Prostate gland (tissue), 2 donors: ENCODE results near the gene USP32. TPM values are rescaled to one million over a fixed set of nuclear protein-coding genes. Genes with fewer than 3 reads are reported as not detected.

Experiments
- DNase-seq: peaks from one replicate; pipeline ENCODE4 v3.0.0-alpha.2; 2019; ENCODE audit warnings: low spot score
- H3K27ac ChIP-seq, 2 donors: fragments of 200-600 bp; sonication (generic); 2 replicates each; pipeline ENCODE4 v1.5.1; 2017 to 2019
- H3K27me3 ChIP-seq: fragments of 200-600 bp; sonication (generic); replicated peaks from 2 replicates; pipeline ENCODE4 v1.5.1; 2019; ENCODE audit not compliant: insufficient read depth
- H3K36me3 ChIP-seq, 2 donors: fragments of 200-600 bp; sonication (generic); 1 replicate in 1 of 2; 2 replicates in 1 of 2; pipeline versions ENCODE4 v1.5.1 to v1.8.1; 2017 to 2019
- H3K4me1 ChIP-seq: fragments of 200-600 bp; sonication (generic); replicated peaks from 2 replicates; pipeline ENCODE4 v1.5.1; 2019
- H3K4me3 ChIP-seq, 2 donors: fragments of 200-600 bp; sonication (generic); 2 replicates each; pipeline ENCODE4 v1.5.1; 2017 to 2019
- H3K9me3 ChIP-seq: fragments of 200-600 bp; sonication (generic); 2 replicates; pipeline ENCODE4 v1.5.1; 2017
- CTCF ChIP-seq, 4 experiments: fragments of 200-600 bp in 2 of 4; fragments of 450-650 bp in 2 of 4; sonication (generic) in 2 of 4; IDR thresholded peaks; 1 replicate in 3 of 4; 2 replicates in 1 of 4; pipeline ENCODE4 v1.5.1; 2016 to 2019; ENCODE audit warnings: antibody characterized with exemption in 4 of 4, mild to moderate bottlenecking in 2 of 4, moderate library complexity in 2 of 4
- POLR2A ChIP-seq: fragments of 450-650 bp; IDR thresholded peaks from one replicate; pipeline ENCODE4 v1.6.1; 2016; ENCODE audit warnings: antibody characterized with exemption, mild to moderate bottlenecking
- POLR2AphosphoS5 ChIP-seq: sonication (generic); formaldehyde crosslinking; IDR thresholded peaks from one replicate; pipeline ENCODE4 v1.6.1; 2017; ENCODE audit warnings: antibody characterized with exemption
- WGBS: methylation state at CpG from one replicate; pipeline ENCODE4 v1.1.5; 2018; 5-methylcytosine and 5-hydroxymethylcytosine counted together
- intact Hi-C: fragments of 100-400 bp; cut with DNase I; formaldehyde crosslinking; loops from one replicate; pipeline ENCODE4 v1.14.2; 2022
- total RNA-seq, 2 donors: library from RNA; depleted of rRNA; stranded (reverse); fragments of >200 nt; gene quantifications; one replicate each; pipeline ENCODE4 v1.1.0, GENCODE V29; 2016

Gene USP32
- total RNA-seq, 2 donors from 2014 or later: 21.8 to 59.3 TPM

- no peaks in the 10 kb centered on the region for H3K9me3 ChIP-seq
- TF ChIP-seq CTCF (IDR thresholded peaks at IDR 0.05) (no peak), POLR2AphosphoS5 (no peak), POLR2A (no peak)
- 85% methylated on average over 1 of the region's 1 CpG for WGBS
- no peaks in the 10 kb centered on the region for H3K4me1 ChIP-seq
- no peak overlapping the region for H3K27ac ChIP-seq
- no peaks in the 10 kb centered on the region for H3K36me3 ChIP-seq
- DNase-seq: no peak
- no peak overlapping the region for H3K4me3 ChIP-seq
- H3K27me3 ChIP-seq: no peaks in the 10 kb centered on the region
- intact Hi-C loops: no loop called here
Measured at GRCh38 chr17:60252459-60252858, 139.5 kb downstream of the USP32 start.

- no peak for DNase-seq
- intact Hi-C loops: no loop called here
- Histone ChIP-seq H3K4me3 (no peak overlapping the region), H3K9me3 (no peaks in the 10 kb centered on the region), H3K27me3 (no peaks in the 10 kb centered on the region), H3K4me1 (no peaks in the 10 kb centered on the region), H3K27ac (no peak overlapping the region), H3K36me3 (no peaks in the 10 kb centered on the region)
- TF ChIP-seq POLR2A (no peak), POLR2AphosphoS5 (no peak), CTCF (IDR thresholded peaks at IDR 0.05) (no peak)
Measured at GRCh38 chr17:60249290-60249826, 142.6 kb downstream of the USP32 start.

- H3K27ac ChIP-seq: no peak overlapping the region
- no peaks in the 10 kb centered on the region for H3K4me1 ChIP-seq
- no peaks in the 10 kb centered on the region for H3K9me3 ChIP-seq
- no peak for DNase-seq
- H3K27me3 ChIP-seq: no peaks in the 10 kb centered on the region
- H3K36me3 ChIP-seq: no peaks in the 10 kb centered on the region
- intact Hi-C loops: no loop called here
- no peak overlapping the region for H3K4me3 ChIP-seq
- 50% methylated on average over 5 of the region's 5 CpGs for WGBS
- TF ChIP-seq CTCF (IDR thresholded peaks at IDR 0.05) (no peak), POLR2A (no peak), POLR2AphosphoS5 (no peak)
Measured at GRCh38 chr17:60248618-60249289, 143.2 kb downstream of the USP32 start.

GRCh38 chr17:60247836-60248461, 144.0 kb downstream of the USP32 start:
- DNase-seq: no peak
- no peaks in the 10 kb centered on the region for H3K36me3 ChIP-seq
- no peaks in the 10 kb centered on the region for H3K4me1 ChIP-seq
- TF ChIP-seq CTCF (IDR thresholded peaks at IDR 0.05) (no peak), POLR2AphosphoS5 (no peak), POLR2A (no peak)
- H3K4me3 ChIP-seq: no peak overlapping the region
- intact Hi-C loops: no loop called here
- no peaks in the 10 kb centered on the region for H3K27me3 ChIP-seq
- no peaks in the 10 kb centered on the region for H3K9me3 ChIP-seq
- 96% methylated on average over 7 of the region's 7 CpGs for WGBS
- H3K27ac ChIP-seq: no peak overlapping the region

- no peaks in the 10 kb centered on the region for H3K36me3 ChIP-seq
- no peak overlapping the region for H3K4me3 ChIP-seq
- no peak for DNase-seq
- intact Hi-C loops: no loop called here
- H3K4me1 ChIP-seq: no peaks in the 10 kb centered on the region
- 94% methylated on average over 8 of the region's 8 CpGs for WGBS
- no peaks in the 10 kb centered on the region for H3K9me3 ChIP-seq
- TF ChIP-seq POLR2AphosphoS5 (no peak), CTCF (IDR thresholded peaks at IDR 0.05) (no peak), POLR2A (no peak)
- H3K27ac ChIP-seq: no peak overlapping the region
- no peaks in the 10 kb centered on the region for H3K27me3 ChIP-seq
Measured at GRCh38 chr17:60244656-60245055, 147.3 kb downstream of the USP32 start.
